Tibial artery (tissue), 4 donors: ENCODE data around the gene MROH8.

Experiments used
- DNase-seq, 2 donors: peaks; one replicate each; pipeline ENCODE4 v3.0.0-alpha.2; 2019
- H3K27ac ChIP-seq, 2 donors: fragments of 200-600 bp; sonication (generic) in 1 of 2; 1 replicate in 1 of 2; 2 replicates in 1 of 2; pipeline ENCODE4 v1.5.1; 2018 to 2019; ENCODE audit warnings: mild to moderate bottlenecking in 1 of 2
- H3K27me3 ChIP-seq, 2 donors: fragments of 200-600 bp; sonication (generic) in 1 of 2; one replicate each; pipeline versions ENCODE4 v1.5.1 to v1.6.0; 2016 to 2019
- H3K36me3 ChIP-seq, 3 donors: fragments of 200-600 bp; sonication (generic) in 2 of 3; one replicate each; pipeline ENCODE4 v1.5.1; 2016 to 2019; ENCODE audit warnings: mild to moderate bottlenecking in 2 of 3
- H3K4me1 ChIP-seq, 4 donors: fragments of 200-600 bp; sonication (generic) in 2 of 4; 1 replicate in 3 of 4; 2 replicates in 1 of 4; pipeline ENCODE4 v1.5.1; 2016 to 2019
- H3K4me3 ChIP-seq, 2 donors: fragments of 200-600 bp; sonication (generic) in 1 of 2; 1 replicate in 1 of 2; 2 replicates in 1 of 2; pipeline ENCODE4 v1.5.1; 2018 to 2019; ENCODE audit warnings: mild to moderate bottlenecking in 2 of 2
- H3K9me3 ChIP-seq, 3 donors: fragments of 200-600 bp; sonication (generic) in 1 of 3; one replicate each; pipeline ENCODE4 v1.5.1; 2016 to 2019
- CTCF ChIP-seq, 2 experiments: fragments of 200-600 bp in 1 of 2; fragments of 450-650 bp in 1 of 2; IDR thresholded peaks; one replicate each; pipeline ENCODE4 v1.5.1; 2017 to 2019; ENCODE audit warnings: antibody characterized with exemption in 2 of 2, mild to moderate bottlenecking in 1 of 2, moderate library complexity in 1 of 2
- intact Hi-C: fragments of 100-400 bp; cut with DNase I; formaldehyde crosslinking; loops from one replicate; pipeline ENCODE4 v1.15.0; 2023; ENCODE audit warnings: low total_unique reads

MROH8 gene

GRCh38 chr20:37123441-37123840 lies 55.9 kb downstream of the MROH8 start:
- Histone ChIP-seq H3K9me3 (no peaks in the 10 kb centered on the region), H3K36me3 (peaks cover 0 to 3% (median 0%) of the 10 kb centered on the region in 3 donors), H3K27ac (no peak overlapping the region), H3K4me1 (no peaks in the 10 kb centered on the region), H3K4me3 (no peak overlapping the region), H3K27me3 (no peaks in the 10 kb centered on the region)
- no peak for DNase-seq
- intact Hi-C loops, result no loop called here
- no peak for TF ChIP-seq CTCF (IDR thresholded peaks at IDR 0.05)

GRCh38 chr20:37120497-37120896 lies 58.9 kb downstream of the MROH8 start:
- no peaks in the 10 kb centered on the region for H3K4me1 ChIP-seq
- peaks cover 0 to 3% (median 0%) of the 10 kb centered on the region in 3 donors for H3K36me3 ChIP-seq
- H3K9me3 ChIP-seq, result no peaks in the 10 kb centered on the region
- TF ChIP-seq CTCF (IDR thresholded peaks at IDR 0.05), result no peak
- DNase-seq, result no peak
- intact Hi-C loops, result no loop called here
- H3K4me3 ChIP-seq, result no peak overlapping the region
- no peaks in the 10 kb centered on the region for H3K27me3 ChIP-seq
- H3K27ac ChIP-seq, result no peak overlapping the region

GRCh38 chr20:37119356-37120036 lies 59.9 kb downstream of the MROH8 start:
- TF ChIP-seq CTCF (IDR thresholded peaks at IDR 0.05), result no peak
- H3K27ac ChIP-seq, result no peak overlapping the region

GRCh38 chr20:37114012-37114411 lies 65.3 kb downstream of the MROH8 start:
- H3K27me3 ChIP-seq, result no peaks in the 10 kb centered on the region
- H3K36me3 ChIP-seq, result no peaks in the 10 kb centered on the region
- intact Hi-C loops, result no loop called here
- H3K4me1 ChIP-seq, result no peaks in the 10 kb centered on the region
- no peak for DNase-seq
- H3K27ac ChIP-seq, result no peak overlapping the region
- no peak overlapping the region for H3K4me3 ChIP-seq
- no peak for TF ChIP-seq CTCF (IDR thresholded peaks at IDR 0.05)
- no peaks in the 10 kb centered on the region for H3K9me3 ChIP-seq

More at GRCh38 chr20:37119356-37120036, 59.9 kb downstream of the MROH8 start:
- intact Hi-C loops, result no loop called here
- peaks cover 0 to 3% (median 0%) of the 10 kb centered on the region in 3 donors for H3K36me3 ChIP-seq
- no peaks in the 10 kb centered on the region for H3K9me3 ChIP-seq
- no peak for DNase-seq
- H3K4me1 ChIP-seq, result no peaks in the 10 kb centered on the region
- H3K27me3 ChIP-seq, result no peaks in the 10 kb centered on the region
- H3K4me3 ChIP-seq, result no peak overlapping the region

GRCh38 chr20:37111926-37112455 lies 67.4 kb downstream of the MROH8 start:
- no peaks in the 10 kb centered on the region for H3K36me3 ChIP-seq
- no peaks in the 10 kb centered on the region for H3K9me3 ChIP-seq
- no peaks in the 10 kb centered on the region for H3K27me3 ChIP-seq
- H3K4me1 ChIP-seq, result no peaks in the 10 kb centered on the region
- H3K27ac ChIP-seq, result no peak overlapping the region
- no peak for TF ChIP-seq CTCF (IDR thresholded peaks at IDR 0.05)
- DNase-seq, result no peak
- no peak overlapping the region for H3K4me3 ChIP-seq
- intact Hi-C loops, result no loop called here
